Hepatocyte (in vitro differentiated cells): ENCODE measurements around the gene BCL2.

Source experiments
- EZH2 ChIP-seq: fragments of 200-600 bp; sonication (generic); IDR thresholded peaks from 2 replicates; pipeline ENCODE4 v1.6.1; 2016; ENCODE audit warnings: antibody characterized with exemption, mild to moderate bottlenecking, borderline replicate concordance
- EZH2phosphoT487 ChIP-seq: fragments of 200-600 bp; sonication (generic); IDR thresholded peaks from one replicate; pipeline ENCODE4 v1.6.1; 2018; ENCODE audit warnings: antibody characterized with exemption, mild to moderate bottlenecking, low read depth, moderate library complexity; ENCODE audit not compliant: unreplicated experiment, severe bottlenecking
- TF ChIP-seq, protein P1 (sequence below): fragments of 200-600 bp; sonication (generic); IDR thresholded peaks from 2 replicates; pipeline ENCODE4 v1.5.1; 2016; ENCODE audit warnings: antibody characterized with exemption, mild to moderate bottlenecking; ENCODE audit not compliant: poor library complexity

DNA sequence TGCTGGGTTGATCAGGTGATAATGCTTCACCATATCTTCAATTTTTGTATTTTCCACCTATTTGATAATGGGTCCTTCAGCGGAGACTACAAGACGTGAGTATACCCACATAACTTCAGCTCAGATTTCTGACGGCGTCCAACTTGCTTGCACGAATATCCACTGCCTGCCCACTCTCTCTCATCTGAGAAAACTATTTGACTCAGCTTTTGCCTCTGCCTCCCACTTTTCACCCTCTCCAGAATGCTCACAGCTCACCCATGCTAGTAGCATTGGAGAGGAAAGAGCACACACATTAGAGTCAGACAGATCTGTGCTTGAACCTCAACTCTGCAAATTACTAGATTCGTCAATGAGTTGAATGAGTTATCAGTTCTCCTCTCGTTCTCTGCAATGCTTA, 166.8 kb downstream of the BCL2 start:
- TF ChIP-seq, protein P1, sequence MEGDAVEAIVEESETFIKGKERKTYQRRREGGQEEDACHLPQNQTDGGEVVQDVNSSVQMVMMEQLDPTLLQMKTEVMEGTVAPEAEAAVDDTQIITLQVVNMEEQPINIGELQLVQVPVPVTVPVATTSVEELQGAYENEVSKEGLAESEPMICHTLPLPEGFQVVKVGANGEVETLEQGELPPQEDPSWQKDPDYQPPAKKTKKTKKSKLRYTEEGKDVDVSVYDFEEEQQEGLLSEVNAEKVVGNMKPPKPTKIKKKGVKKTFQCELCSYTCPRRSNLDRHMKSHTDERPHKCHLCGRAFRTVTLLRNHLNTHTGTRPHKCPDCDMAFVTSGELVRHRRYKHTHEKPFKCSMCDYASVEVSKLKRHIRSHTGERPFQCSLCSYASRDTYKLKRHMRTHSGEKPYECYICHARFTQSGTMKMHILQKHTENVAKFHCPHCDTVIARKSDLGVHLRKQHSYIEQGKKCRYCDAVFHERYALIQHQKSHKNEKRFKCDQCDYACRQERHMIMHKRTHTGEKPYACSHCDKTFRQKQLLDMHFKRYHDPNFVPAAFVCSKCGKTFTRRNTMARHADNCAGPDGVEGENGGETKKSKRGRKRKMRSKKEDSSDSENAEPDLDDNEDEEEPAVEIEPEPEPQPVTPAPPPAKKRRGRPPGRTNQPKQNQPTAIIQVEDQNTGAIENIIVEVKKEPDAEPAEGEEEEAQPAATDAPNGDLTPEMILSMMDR = no peak
- TF ChIP-seq EZH2phosphoT487 (no peak), EZH2 (no peak)
